GM03348 (cell line): ENCODE measurements around the gene HCN1.

Experiments
- DNase-seq: peaks from one replicate; pipeline ENCODE4 v3.0.0; 2012; ENCODE audit warnings: low spot score

The HCN1 gene

DNA sequence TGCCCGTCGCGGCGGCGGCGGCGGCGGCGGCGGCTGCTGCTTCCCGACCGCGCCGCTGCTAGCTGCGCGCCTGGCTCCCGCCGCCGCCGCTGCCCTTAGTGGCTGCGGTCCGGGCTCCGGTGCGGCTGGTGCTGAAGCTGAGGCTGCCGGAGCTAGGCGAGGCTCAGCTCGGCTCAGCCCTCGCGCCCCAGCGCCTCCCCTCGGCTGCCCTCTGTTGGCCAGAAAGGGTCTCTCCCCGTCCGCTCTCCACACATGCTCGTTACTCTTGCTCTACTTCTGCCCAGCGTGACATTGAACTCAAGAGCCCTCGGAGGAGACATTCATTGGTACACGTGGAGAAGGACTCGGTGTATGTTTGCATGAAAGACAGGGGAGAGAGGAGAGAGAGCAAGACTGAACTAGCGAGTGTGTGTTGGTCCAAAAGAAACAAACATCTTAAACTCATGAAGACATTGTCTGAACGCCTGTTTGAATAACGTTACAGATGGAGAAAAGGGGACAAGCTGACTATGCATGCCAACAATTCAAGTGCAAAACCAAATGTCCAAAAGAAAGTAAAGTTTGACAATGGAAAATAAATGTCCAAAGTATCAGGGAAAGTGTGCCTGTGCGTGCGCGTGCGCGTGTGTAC is at the start of gene HCN1:
HCN1 (minus strand) TSS at position 175 of the 631 bp plus-strand sequence.
- DNase-seq: peak; percentile 92

DNA sequence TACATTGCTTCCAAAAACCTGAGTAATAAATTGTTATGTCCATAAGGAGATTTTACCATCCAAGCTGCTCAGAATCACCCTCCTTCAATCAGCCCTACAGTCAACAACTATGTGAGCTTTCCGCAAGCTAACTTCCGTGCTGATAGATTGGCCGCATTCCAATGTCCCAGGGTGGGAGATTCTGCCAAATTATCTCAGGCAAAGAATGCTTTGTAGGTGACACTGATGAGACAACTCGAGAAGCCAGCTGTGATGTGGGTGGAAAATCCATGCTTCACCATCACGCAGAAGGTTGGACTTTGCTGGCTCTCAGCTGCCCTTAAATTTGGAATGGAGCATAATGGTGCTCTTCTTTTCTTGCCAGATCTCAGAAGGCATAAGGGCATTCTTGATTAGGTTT is 44.9 kb upstream of the HCN1 start:
- no peak for DNase-seq

DNA sequence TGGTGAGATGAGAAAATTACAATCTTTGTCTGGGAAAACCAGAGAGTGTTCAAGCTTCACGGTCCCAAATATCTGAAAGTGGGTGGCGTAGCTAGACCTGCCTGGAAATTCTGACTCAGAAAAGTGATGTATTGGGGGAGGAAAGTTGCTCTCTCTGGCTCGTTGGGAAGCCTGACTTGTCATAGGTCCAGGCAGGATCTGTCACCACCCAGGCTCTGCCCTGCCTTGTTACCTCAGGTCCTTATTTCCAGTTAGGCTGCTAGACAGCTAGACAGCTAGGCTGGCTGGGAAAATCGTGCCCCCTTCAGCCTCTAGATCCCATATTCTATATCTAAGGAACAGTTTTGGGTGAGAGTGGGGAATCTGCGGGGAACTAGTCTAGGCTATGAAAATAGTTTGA is 41.0 kb upstream of the HCN1 start:
- DNase-seq: no peak

DNA sequence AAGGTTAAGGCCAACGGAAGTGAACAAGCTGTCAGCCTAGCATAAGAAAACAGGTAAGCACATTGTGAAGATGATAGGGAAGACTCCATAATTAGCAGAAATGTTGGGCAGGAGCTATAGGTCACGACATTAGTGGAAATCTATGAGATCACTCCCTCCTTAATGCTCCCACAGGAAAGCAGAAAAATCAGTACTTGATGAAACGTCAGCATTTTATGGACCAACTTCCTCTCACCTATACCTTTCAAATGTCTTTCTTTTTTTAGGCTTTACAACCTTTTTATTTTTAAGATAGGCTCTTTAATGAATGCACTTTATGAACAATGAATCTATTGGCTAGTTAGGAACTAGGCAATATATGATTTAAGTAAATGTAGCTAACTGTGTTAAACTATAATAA is 29.4 kb upstream of the HCN1 start:
- DNase-seq: no peak

- no peak for DNase-seq
Measured at GRCh38 chr5:45697201-45697600, 1.0 kb upstream of the HCN1 start.

GRCh38 chr5:45695804-45696156 is 400 bp downstream of the HCN1 start:
- DNase-seq: no peak

DNA sequence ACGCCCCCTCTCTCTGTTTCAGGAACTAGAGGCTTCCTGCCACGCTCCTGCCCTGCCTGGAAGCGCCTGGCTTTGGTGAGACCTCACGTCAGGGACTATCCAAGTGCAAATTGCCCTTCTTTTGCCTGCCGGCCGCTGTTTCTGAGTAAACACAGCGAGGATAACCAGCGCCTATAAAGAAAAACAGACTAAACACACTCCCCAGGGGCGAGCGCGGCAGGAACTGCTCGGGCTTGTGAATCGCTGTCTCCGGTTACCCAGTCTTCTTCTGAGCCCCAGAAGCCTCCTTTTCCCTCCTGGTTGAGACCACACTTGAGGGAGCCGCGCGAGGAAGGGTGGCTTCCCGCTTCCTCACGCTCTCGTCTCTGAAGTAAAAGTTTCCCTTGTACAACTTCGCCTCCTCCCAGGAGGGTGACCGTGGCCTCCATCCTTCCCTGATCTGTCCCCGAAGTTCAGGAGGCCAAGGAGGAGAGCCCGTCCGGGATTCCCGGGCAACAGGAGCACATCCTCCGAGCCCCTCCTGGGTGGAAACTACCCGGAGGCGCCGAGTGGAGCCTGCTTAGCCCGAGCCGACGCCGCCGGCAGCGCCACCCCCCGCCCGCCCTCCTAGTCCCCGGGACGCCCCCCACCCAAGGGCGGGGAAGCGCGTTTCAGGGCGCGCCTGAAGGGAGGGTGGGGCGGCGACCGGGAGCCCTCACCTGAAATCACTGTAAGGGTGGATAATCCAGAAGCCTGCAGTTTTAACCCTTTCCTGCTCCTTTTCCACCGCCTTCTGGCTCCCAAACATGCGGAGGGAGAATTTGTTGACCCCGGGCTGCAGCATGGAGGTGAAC is 993 bp downstream of the HCN1 start:
- DNase-seq: peak; percentile 3

DNA sequence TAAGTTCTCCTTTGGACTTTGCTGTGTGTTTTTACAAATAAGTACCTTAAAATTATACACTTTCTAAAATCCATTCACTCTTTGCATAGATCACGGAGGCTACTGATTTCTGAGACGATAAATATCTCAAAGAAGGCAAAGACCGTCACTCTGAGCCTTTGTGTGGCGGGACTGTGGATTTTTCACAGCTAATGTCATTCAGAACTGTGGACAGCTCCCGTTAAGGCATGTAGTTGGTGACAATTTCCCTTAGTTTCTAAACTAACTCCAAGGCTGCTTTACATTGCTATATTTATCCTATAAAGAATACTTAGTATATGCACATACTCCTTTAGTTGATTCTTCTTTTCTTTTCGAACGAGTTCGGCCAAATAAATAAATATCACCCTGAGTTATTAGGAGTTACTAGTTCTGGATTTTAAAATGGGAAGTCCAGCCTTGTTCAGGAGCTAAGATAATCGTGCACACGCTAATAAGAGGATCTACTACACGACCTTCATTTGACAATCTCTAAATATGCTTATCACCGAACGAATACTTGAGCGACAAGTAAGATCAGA is 1.8 kb downstream of the HCN1 start:
- DNase-seq: peak; percentile 3

DNA sequence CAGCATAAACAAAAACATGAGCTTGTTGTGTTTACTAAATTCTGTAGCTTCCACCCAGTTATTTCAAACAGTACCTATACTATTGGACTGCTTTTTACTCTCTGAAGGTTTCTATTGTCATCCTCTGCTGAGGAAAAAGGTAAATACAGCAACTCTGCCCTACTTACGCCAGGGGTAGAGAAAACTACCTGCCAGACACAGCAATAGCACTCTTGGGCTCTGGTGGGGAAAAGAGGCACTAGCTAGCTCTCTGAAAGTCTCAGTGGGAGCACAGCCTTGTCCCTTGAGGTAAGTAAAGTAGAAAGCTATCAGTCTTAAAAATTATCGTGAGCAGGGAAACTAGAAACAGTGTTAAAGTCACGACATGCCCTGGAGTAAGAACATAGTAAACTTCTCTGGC is 3.7 kb downstream of the HCN1 start:
- DNase-seq: no peak

- no peak for DNase-seq
Measured at GRCh38 chr5:45691656-45692055, 4.5 kb downstream of the HCN1 start.

DNA sequence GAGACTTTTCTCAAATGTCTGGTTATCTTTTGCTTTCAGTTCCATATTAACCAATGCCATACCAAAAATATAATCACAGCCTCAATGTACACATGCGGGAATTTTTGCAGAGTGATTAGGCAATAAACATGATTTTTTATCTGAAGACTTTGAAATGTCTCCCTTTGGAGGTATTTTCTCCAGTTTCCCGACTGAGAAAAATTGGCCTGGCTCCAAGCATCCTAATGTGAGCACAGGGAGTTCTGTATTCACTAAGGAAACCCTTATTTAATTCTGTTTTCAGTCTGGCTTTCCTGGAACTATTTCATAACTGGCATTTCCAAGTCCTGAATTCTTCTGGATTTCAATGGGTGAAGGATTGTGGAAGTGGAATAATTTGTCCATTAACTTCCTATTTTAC is 8.5 kb downstream of the HCN1 start:
- no peak for DNase-seq

GRCh38 chr5:45686620-45687019 is 9.6 kb downstream of the HCN1 start:
- no peak for DNase-seq

DNA sequence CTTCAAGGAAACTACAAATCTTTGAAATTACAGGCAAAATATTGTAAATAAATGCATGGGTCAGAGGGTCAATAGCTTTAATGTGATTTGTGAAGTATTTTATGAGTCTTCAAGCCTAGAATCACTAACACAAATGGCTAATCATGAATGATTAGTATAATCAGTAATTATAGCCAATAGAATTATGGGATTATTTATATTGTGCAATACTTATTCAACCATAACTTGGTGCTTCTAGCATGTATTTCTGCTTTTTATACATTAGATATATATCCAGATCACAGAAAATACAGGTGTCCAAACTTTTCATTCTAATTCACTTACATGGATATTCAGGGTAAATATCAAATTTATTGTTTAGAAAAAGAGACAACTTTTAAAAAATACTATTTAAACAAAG is 12.1 kb downstream of the HCN1 start:
- DNase-seq: no peak

DNA sequence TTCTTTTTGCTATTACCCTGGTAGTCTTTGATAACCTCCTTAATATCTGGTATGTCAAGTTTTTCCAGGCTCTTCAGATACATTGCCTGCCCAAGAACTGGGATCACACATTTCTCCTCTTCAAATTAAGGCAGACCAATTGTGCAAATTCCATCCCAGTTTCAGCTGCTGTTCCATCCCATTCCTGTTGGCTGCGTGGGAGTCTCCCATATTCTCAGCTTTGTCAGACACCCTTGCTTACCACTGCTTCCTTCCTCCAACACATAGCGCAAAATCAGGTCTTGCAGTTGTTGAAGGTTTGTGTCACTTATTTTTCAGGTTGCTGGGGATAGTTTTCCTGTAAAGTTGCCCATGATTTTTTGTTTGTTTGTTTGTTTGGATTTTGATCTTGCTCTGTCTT is 15.2 kb downstream of the HCN1 start:
- DNase-seq: no peak

- DNase-seq: no peak
Measured at GRCh38 chr5:45677524-45677923, 18.7 kb downstream of the HCN1 start.

DNA sequence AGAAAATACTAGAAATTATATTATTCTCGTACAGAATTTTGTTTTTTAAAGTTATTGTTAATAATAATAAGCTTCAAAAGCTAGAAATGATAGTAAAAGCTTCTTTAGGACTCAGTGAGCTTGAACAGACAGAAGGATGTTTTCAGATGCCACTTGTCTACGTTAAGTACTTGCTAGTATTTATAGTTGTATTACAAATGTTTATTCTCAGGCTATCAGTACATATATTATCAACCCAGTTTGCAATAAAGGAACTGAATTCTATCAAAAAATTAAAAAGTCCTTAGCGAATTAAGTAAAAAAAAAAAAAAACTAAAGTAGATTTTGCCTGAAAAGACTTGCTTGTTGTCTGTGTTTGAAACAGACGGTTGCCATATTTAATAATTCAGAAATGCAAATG is 23.9 kb downstream of the HCN1 start:
- DNase-seq: no peak

DNA sequence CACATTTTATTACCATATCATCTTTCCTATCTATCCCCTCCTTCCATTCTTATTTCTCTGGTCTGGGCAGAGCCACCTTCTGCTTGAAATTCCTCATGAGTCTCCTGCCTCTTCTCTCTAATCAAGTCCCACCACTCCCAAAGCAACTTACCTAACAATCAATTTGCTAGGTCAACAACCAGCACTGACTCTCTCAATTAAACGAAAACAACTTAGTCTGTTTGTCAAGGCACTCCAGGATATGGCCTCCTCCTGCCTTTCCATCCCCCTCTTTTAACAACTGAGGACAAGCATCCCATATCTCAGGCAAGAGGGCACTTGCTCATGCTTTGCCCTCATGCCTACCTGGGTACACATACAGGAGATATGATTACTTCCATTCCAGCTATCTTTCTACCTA is 47.4 kb downstream of the HCN1 start:
- no peak for DNase-seq

DNA sequence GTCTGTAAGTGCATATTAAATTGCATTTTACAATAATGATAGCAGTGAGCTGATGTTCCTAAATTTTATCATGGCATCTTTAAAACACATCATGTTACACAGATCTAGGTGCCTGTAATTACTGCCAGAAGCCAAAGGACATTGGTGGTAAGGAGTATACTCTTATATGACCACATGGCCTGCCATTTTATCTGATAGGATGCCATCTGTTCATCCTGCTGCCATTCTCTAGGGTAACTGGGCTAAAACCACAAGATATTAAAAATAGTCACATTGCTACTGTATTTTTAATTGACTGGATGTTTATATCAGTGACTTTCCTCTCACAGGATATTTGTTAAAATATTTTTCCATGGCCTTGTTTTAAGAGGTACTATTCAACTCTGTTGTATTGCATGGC is 53.1 kb downstream of the HCN1 start:
- DNase-seq: no peak

DNA sequence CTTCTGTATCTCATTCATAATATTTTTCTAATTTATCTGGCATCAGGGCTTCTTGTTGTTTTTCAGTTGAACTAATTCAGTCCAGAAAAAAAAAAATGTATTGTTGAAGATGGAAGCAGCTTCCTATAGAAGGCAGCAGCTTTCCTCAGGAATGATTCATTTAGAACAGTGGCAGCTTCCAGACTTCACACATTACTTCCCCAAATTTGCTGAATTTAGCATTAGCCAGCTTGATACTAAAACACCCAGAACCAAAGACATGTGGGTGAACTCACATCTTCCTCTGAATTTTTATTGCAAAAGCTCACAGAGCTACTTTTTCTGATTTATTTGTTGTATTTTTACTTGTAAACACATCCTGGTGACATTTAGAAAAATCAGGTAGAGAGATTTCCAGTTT is 53.8 kb downstream of the HCN1 start:
- DNase-seq: no peak

DNA sequence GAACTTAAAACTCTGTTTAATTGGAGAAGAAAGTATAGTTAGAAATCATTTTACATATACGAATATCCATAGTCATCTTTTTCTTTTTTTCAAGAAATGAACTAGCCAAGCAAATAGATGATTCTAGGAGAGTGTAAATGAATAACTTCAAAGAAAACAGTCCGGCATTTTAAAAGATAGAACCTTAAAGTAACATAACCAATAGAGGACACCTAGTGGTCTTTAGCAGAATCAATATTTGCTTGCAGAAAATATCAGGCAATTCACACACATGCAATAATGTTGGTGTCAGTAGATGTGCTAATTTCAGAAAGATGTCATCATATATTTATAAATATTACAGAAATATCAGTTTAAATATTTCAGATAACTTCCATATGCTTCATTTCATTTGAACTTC is 57.1 kb downstream of the HCN1 start:
- DNase-seq: peak; percentile 15

- DNase-seq: no peak
Measured at GRCh38 chr5:45627076-45627656, 69.0 kb downstream of the HCN1 start.

DNA sequence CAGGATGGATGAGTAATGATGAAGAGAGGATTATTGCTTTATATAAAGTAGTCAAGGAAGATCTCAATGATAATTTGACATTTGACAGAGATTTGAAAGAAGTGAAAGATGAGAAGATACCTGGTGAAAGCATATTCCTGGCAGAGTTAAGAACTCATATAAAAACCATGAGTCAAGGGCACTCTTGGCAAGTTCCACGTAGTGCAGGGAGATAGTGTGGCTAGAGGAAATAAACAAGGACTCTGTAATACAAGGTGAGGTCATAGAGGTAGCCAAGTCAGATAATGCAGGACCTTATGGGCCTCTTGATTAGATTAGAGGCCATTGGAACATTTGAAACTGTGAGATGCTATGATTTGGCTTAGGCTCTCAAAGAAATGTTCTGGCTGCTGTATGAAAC is 72.3 kb downstream of the HCN1 start:
- DNase-seq: no peak

GRCh38 chr5:45622365-45622764 is 73.8 kb downstream of the HCN1 start:
- DNase-seq: no peak
